GM23248 (cell line): ENCODE data around the gene TWIST1.

Source experiments
- EZH2 ChIP-seq: fragments of 200-600 bp; sonication (generic); IDR thresholded peaks from 2 replicates; pipeline ENCODE4 v1.6.1; 2018; ENCODE audit warnings: antibody characterized with exemption, mild to moderate bottlenecking; ENCODE audit not compliant: insufficient read depth, poor library complexity, severe bottlenecking
- EZH2phosphoT487 ChIP-seq: fragments of 200-600 bp; sonication (generic); IDR thresholded peaks from 2 replicates; pipeline ENCODE4 v1.6.1; 2018; ENCODE audit warnings: antibody characterized with exemption, moderate library complexity, mild to moderate bottlenecking, low read depth; ENCODE audit not compliant: insufficient read depth

DNA sequence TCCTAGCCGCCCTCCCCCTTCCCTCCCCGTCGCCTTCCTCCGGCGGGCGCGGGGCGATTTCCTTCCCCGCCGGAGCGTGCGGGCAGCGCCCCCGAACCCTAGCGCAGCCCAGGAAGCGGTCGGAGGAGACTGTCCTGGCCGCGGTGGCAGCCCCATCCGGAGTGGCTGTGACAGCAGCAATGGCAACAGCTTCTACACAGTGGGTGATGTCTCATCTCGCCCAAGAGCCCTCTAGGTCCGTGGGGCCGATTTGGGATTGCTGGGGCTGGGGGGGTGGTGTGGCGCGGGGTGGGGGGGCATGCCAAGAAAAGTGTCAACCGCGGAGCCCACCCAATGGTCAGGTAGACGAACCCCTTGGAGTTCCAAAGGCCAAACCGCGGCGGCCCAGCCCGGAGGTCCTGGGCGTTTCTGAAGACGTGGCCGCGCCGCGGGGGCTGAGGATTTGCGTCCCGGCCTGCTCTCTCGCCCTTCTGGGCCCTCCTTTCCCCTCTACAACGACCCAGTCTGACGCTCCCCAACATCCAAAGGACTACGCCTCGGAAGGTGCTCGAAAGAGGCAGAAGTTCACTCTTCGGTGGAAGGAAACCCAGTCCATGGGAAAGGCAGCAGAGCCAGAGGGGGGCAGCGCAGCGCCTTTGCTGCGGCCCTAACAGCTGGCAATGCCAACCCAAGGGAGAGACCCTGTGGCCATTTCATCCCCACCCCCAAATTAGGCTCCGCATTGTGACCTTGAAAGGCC lies 603 bp upstream of the TWIST1 start:
- no peak for TF ChIP-seq EZH2
- no peak for TF ChIP-seq EZH2phosphoT487
